Stimulated activated CD4-positive, alpha-beta T cell treated with anti-CD3 and anti-CD28 coated beads, Interleukin-4, amount 100 ng/mL, for 24 hours (primary cell): ENCODE measurements around the gene MED14.
A peak's percentile ranks its signal among the peaks of the same experiment; 100 is the strongest.

Experiments used
- DNase-seq: peaks from one replicate; pipeline ENCODE4 v3.0.0-alpha.2; 2020

MED14 gene

DNA sequence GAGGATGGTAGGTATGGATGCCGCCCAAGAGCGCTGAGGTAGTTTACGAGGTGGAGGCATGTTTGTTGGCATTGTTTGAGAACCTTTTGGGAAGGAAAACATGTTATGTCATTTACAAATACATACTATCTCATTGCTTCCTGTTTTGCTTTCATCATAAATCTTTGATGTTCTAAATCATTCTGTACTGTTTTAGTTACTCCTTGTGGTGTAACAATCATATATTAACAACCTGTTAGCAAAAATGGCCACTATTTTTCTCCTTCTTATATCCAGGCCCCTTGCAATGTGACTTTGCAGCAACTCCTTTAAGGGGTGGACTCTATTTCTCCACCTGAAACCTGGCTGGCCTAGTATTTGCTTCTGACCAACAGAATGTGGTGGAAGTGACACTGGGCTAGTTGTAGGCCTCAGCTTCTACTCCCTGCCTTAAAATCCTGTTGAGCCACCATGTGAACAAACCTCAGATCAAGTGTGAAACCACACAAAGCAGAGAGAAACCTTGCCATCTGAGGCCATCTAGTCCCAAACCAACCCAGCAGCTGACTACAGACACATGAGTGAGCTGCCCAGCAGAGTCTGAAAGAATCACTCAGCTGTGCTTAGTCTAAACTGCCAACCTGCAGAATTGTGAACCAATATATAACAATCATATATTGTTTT lies 72.1 kb downstream of the MED14 start:
- DNase-seq: no peak

DNA sequence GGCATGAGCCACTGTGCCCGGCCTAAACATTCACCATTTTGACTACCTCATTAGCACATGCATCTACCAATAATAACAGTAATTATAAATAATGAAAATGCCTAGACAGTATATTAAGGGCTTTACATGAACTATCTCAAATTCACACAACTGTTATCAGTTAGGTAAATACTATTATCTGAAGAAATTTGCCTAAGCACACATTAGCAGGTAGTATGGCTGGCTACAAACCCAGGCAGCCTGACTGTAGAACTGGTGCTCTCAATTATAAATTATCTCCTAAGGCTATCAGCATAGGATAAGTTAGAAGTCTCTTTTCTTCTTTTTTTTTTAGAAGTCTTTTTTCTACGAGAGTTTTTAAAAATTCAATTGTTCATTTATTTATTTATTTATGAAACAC lies 73.9 kb downstream of the MED14 start:
- DNase-seq: no peak

DNA sequence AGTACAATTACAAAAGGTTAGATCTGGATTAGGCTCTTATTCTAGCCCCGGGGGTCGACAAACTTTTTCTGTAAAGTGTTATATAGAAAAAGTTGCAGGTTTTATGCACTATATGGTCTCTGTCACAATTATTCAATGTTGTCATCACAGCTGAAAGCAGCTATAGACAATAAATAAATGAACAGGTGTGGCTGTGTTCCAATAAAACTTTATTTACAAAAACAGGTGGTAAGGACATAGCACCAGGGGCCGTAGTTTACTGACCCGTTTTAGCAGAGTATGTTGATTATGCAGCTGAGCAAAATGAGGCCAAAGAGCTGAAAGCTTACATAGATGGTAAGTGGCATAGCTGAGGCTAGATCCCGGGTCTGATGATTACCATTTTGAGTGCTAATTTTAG lies 75.0 kb downstream of the MED14 start:
- DNase-seq: no peak

DNA sequence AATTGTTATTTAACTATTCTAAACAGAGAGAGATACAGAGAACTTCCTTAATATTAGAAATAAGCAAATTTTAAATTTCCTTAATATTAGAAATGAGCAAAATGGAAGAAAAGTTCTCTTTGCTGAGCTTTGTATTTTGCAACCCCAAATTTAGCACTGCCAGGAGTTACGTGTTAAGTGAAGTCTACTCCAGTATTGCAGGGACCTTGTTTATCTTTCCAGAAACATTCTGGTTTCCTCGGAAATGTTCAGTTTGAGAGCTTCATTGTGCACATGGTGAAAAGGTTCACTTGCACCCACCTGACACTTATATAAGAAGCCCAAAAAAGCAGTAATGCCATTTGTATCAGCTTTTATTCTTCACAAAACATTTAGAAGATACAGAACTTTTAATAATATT lies 81.8 kb downstream of the MED14 start:
- no peak for DNase-seq

DNA sequence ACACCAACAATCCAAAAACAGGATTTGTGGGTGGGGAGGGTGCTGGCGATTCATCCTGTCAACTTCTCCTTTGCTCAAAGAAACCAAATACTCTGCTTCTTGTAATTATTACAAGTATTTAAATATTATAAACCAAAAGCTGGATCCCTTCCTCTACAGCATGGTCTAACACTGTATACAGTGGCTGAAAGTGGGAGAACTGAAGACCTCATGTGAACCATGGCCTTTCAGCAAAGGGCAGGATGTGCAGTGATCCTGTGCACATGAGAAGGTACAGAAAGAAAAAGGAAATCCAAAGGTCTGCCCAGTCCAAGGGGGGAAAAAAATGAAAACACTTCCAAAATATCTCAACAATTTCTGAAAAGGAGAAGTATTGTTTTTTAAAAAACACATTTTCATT lies 82.7 kb downstream of the MED14 start:
- DNase-seq: no peak

DNA sequence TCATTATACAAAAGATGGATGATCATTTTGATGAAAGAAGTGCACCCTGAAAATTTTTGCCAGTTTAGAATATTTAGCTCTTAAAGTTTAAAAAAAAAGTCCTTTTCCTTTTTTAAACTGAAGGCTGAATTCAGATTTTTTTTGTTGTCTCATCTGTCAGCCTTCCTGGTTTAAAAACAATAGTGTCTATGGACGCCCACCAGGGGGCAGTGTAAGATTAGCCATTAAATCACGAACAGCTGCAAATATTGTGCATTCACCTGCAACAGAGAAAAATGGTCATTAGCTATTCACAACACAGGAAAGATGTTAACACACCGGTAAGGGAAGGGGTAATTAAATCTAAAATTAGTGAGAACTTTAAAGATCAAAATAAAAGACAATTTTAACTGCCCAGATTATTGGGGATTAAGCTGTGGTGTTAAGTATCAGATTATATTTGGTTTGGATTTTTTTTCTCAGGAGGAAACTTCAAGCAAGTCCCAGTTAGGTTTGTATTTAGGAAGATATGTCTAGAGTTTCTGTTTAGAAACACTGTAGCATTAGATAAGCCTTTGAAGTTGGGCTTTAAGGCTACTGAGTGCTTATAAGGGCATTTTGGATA lies 83.6 kb downstream of the MED14 start:
- peak; percentile 72 for DNase-seq

DNA sequence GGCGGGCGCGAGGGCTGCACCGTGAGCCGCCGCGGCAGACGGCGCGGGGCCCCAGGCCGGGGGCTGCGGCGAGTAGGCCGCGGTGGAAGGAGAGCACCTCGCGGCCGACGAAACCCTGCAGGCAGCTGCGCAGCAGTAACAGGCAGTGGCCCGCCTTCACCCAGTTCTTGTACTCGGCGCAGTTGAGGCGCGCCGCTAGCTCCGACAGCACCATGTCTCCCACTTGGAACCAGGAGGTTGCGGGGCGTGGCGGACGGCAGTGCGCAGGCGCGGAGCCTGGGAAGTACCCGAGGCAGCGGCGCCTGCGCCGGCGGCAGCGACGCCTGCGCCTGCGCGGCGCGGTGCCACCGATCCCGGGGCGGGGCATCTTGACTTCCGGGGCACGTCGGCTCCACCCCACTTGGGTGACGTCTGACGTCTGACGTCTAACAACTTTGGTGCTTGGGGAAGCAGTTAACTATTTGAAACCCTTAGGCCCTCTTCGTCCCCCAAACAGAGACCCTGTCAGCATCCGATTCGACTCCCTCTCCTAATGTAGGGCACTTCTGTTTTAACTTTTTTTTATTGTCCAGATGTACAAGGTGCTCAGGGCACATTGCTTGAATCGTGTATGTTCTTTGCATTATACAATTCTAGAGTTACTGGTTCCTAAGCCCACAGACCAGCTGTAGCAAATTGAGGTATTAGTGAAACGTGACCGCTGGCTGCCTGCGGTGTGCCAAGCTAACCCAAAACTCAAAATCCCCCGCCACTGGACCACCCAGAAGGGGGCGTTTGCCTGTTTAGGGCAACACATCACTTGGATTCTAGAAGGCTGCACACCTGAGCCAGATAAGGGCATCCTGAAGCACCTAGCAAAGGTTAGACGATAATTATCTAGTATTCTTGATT lies 87.8 kb downstream of the MED14 start, which contains the start of gene CXorf38:
Gene CXorf38, minus strand, starts transcription at position 255 of the 891 bp plus-strand sequence. Its CDS starts 41 bp downstream, at position 214.
- peak; percentile 90 for DNase-seq

DNA sequence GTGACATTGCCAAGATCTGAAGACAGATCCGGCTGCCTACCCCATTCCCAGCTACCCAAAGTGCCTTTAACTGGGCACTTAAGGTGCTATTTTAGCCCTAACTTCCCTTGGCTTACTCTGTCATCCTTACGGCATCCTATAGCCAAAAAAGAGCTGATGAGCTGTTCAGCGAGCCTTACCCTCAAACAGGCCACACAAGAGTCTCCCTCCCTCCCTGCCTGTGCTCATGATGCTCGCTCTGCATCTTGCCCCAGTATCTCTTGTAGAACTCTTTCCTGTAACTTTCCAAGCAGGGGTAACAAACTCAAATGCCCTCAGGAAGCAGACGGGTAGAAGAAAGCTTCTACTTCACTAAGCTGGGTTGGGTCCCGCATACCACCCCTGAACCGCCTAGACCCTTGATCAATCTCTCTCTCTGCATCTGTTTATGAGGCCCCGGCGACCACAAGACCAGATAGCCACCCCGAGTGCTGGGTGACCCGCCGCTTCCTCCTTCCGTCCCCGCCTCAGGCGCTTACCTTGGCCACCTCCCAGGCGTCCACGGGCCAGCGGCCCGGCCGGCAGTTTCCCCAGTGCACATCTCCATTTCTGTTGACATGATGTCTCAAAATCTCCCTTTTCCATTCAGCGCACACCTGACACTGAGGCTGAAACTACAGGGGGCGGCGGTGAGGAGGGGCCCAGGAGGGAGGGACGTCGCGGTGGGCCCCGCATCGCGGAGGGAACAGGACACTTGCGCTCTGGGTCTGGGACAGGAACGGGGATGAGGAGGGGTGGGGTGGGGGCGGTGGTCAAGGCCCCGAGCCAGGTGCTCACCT lies 88.6 kb downstream of the MED14 start:
- DNase-seq: peak; percentile 27

DNA sequence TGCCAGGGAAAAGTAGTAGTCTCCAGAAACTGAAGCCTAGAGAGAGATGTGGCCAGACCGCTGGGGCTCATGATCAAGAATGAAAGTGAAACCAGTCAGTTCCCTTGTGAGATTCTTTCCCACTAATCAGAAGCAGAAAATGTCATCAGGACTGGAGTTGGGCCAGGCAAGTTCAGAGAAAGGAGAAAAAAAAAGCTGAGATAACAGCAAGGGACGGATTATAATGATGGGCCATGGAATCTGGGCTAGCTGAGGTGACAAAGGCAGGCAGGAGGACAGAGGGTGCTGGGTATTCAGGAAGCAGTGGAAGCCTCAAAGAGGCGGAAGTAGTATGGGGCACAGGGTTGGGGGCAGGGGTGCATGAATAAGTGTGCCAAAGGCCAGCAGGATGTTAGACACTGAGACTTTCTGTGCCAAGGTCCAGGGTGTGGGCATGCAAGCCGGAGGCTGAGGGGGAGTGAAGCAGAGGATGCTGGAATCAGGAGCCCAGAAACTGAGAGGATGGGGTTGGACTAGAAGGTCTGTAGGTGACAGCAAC lies 90.5 kb downstream of the MED14 start:
- peak; percentile 23 for DNase-seq

DNA sequence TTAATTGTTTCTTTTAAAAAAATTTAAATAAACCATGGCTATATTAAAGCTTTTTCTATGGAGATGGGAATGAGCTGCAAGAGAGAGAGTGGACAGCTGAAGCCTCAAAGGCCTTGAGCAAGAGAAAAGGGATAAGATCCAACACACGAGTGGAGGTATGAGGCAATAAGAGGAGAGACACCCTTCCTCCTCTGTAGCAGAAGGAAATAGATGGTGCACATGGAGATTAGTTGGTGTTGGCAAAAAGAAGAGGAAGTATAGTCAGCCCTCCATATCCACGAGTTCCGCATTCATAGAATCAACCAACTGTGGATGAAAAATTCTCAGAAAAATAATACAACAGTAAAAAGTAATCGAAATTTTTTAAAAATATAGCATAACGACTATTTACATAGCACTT lies 91.2 kb downstream of the MED14 start:
- no peak for DNase-seq

DNA sequence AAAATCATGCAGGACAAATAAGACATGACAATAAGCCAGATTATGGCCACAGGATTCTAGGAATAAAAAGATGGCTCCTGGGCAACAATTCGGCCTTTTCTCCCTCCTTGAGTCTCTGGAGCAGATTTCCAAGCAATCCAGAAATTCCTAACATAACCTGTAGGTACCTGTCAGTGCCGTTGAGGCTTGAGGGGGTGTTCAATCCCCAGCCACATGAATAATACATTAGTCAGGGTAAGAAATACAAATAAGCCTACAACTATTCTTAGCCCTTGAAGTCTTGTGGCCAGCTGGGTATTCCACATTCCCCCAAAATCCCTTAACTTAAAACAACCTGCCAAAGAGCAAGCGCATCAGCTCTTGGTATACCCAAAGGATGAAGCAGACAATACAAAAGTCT lies 97.7 kb downstream of the MED14 start:
- no peak for DNase-seq

DNA sequence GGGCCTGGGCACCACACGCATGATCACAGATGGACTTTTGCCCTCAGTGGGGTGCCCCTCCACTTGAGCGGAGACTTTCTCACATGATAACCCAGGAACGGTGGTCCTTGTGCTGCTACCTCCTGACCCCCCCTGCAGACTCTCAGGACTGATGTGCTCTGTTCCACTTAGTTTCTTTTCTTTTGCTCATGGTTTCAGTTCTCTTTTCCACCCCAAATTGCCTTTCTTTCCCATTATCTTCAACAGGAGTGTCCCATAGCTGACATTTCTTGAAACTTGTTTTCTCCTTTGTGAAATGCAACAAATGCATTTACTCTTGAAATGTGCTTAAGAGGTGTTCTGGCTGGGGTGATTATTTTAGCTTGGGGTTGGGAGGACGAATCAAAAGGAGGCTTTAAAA lies 103.1 kb downstream of the MED14 start:
- no peak for DNase-seq

DNA sequence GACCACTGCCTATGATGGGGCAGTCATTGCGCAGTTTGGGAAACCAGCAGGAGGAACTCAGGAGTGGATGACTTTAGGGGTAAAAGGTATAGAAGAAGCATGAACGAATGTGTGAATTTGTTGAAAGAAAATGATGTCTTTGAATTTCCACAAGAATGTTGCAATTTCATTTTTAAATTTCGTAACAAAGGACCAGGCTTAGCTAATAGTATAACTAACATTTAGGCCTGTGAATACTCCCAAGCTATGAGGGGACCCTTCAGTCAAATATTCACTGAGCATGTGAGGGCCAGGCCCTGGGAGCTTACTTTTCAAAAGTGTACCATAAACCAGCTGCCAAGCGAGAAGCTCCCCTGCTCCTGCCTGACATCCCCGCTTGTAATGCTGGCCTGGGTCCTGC lies 106.8 kb downstream of the MED14 start:
- no peak for DNase-seq

DNA sequence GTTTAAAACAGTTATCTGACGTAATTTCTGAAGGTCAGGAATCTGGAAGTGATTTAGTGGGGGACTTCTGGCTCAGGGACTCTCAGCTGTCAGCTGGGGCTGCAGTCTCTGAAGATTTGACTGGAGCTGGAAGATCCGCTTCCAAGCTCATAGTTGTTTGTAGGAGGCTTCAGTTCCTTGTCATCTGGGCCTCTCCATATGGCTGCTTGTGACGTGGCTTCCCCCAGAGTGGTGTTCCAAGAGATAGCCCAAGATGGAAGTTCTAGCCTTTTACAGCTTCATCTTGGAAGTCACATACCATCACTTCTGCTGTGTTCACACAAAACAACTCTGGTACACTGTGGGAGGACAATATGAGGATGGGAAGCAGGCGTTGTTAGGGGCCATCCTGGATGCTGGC lies 110.0 kb downstream of the MED14 start:
- no peak for DNase-seq

DNA sequence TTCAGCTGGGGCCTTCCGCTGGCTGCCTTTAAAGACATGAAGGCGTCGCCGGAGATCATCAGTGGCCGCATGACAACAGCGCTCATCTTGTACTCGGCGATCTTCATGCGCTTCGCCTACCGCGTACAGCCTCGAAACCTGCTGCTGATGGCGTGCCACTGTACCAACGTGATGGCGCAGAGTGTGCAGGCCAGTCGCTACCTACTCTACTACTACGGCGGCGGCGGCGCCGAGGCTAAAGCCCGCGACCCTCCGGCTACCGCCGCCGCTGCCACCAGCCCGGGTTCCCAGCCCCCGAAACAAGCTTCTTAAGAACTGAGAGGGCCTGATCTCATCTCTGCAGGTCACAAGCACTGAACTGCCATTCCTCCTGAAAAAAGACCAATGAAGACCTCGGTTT lies 111.7 kb downstream of the MED14 start:
- DNase-seq: no peak

DNA sequence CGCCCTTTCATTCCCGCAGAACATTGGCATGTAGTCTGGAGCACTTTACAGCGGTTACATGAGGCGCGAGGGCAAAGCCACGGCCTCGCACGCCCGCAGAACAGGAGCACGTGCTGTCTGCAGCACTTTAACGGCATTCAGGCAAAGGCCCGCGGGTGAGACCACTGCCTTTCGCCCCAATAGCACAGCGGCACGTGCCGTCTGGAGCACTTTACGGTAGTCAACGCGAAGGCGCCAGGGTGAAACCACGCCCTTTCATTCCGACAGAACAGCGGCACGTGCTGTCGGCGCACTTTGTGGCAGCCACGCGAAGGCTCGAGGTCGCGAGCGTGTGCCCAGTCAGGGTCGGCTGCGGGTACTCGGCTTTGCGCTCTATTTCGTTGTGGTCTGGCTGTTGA lies 112.2 kb downstream of the MED14 start, which contains the start of gene MPC1L:
Gene MPC1L, plus strand, starts transcription at position 290 of the 398 bp plus-strand sequence. CDS start 138 bp downstream, outside the sequence.
- no peak for DNase-seq

DNA sequence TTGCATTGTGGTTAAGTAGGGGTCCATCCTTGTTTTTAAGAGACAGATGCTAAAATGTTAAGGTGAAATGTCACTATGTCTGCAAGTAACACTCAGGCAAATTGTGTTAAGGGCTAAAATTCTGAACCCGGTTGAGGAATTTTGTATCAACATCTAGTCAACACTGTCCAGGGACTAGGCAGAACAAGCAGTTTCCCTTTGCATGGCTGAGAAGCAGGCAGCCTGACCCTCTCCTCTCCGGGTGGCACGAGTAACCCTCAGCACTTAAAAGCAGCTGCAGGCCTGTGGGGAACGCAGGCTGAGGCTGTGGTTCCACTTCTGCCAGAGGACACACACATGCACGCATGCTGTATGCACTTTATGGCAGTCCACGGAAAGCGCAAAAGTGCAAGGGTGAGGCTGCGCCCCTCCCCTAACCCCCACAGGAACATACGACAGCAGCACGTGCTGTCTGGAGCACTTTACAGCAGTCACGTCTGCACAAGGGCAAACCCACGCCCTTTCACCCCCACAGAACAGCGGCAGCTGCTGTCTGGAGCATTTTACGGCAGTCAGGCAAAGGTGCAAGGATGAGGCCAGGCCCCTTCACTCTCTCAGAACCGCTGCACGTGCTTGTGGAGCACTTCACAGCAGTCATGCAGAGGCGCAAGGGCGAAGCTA lies 112.7 kb downstream of the MED14 start:
- DNase-seq: no peak

DNA sequence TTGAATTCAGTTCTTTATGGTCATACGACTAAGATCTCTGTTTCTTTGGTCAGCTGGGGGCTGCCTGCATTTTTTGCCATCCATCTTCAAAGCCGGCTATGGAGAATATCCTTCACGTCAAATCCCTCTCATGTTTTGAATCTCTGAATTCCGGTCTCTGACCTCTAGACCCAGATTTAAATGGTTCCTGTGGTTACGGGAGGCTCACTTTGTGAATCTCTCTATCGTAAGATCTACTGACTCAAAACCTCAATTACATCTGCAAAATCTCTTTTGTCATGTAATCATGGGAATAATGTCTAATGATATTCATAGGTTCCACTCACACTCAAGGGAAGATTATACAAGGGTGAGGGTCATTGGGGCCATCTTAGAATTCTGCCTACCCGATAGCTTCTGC lies 117.8 kb downstream of the MED14 start:
- no peak for DNase-seq

DNA sequence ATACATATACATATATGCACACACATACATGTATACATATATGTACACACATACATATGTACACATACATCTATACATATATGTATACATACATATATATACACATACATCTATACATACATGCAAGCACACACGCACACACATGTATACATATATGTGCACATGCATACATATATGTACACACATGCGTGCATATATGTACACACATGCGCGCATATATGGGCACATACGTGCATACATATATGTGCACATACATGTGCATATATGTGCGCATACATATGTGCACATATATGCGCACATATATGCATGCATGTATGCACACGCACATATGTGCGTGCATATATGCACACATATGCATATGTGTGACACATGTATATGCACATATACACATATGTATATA lies 119.4 kb downstream of the MED14 start:
- no peak for DNase-seq

DNA sequence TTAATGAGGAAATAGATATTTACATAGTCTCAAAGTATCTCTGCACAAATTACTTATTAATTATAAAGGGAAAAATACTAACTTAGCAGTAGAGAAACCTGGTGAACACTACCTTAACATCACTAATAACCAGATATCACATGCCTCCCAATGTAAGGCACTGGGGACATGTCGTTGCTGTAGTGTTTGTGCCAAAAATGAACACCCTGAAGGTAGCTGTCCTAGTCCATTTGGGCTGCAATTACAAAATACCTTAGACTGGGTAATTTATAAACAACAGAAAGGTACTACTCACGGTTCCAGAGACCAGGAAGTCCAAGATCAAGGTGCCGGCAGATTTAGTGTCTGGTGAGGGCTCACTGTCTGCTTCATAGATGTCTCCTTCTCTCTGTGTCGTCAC lies 122.8 kb downstream of the MED14 start:
- DNase-seq: no peak

DNA sequence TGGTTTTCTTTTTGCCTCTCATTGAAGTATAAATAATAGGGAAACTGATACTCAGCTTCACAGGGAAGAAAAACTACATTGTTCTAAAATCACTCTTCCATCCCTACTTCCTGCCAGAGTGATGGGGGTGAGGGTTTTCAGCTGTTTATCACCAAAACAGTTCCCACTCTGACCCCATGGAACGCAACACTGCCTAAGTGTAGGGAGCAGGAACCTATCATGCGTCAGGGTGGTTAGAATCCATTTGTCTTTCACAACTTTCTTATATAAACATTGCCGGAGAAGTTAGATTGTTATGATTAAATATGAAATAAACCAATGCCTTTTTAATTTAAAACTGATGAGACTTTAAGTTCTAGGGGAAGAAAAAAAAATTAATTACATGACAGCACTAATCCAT lies 128.0 kb downstream of the MED14 start:
- DNase-seq: no peak

DNA sequence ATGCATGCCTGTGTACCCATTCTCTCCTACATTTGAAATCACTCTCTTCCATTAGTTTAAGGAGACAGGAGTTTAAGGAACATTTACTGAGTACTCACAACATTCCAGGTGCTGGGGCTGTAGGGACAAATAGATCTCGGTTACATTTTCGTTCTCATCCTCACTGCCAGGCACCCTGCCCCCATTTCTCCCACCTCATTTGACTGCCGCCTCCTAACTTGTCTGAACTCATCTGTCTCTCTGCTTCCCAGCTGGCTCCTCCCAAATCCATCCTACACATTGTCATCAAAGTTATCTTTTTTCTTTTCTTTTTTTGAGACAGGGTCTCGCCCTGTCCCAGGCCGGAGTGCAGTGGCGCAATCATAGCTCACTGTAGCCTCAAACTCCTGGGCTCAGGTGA lies 131.9 kb downstream of the MED14 start:
- no peak for DNase-seq
